Liver (tissue), 9 donors: ENCODE results near the gene TOX2. TPM values are rescaled to one million over a fixed set of nuclear protein-coding genes. Genes with fewer than 3 reads are reported as not detected.

ENCODE experiments used
- DNase-seq: peaks from one replicate; pipeline ENCODE4 v3.0.0-alpha.2; 2017; ENCODE audit warnings: low spot score
- H3K27ac ChIP-seq, 2 donors: one replicate each; pipeline ENCODE4 v1.7.0; 2013; ENCODE audit warnings: inconsistent platforms in 2 of 2, low read length in 2 of 2, control low read depth in 1 of 2, low read depth in 1 of 2, mild to moderate bottlenecking in 1 of 2
- H3K27me3 ChIP-seq, 4 donors: one replicate each; pipeline versions ENCODE4 v1.6.1 to v1.7.0; 2013; ENCODE audit warnings: low read length in 3 of 4, inconsistent platforms in 1 of 4, mild to moderate bottlenecking in 1 of 4, moderate library complexity in 1 of 4; ENCODE audit not compliant: control insufficient read depth in 4 of 4, insufficient read depth in 4 of 4
- H3K36me3 ChIP-seq, 4 donors: one replicate each; pipeline versions ENCODE4 v1.6.1 to v1.7.0; 2013; ENCODE audit warnings: low read length in 3 of 4, mild to moderate bottlenecking in 3 of 4, low read depth in 1 of 4, moderate library complexity in 1 of 4; ENCODE audit not compliant: control insufficient read depth in 4 of 4, insufficient read depth in 3 of 4
- H3K4me1 ChIP-seq, 4 donors: one replicate each; pipeline versions ENCODE4 v1.6.1 to v1.7.0; 2013; ENCODE audit warnings: low read length in 3 of 4, mild to moderate bottlenecking in 3 of 4, moderate library complexity in 1 of 4; ENCODE audit not compliant: control insufficient read depth in 4 of 4, insufficient read depth in 4 of 4
- H3K4me3 ChIP-seq, 3 donors: one replicate each; pipeline versions ENCODE4 v1.6.1 to v1.7.0; 2013; ENCODE audit warnings: low read length in 3 of 3, control low read depth in 1 of 3, low read depth in 1 of 3, mild to moderate bottlenecking in 1 of 3
- H3K9ac ChIP-seq, 2 donors: one replicate each; pipeline ENCODE4 v1.7.0; 2013; ENCODE audit warnings: low read length in 2 of 2, mild to moderate bottlenecking in 2 of 2, moderate library complexity in 2 of 2, control low read depth in 1 of 2, low read depth in 1 of 2
- H3K9me3 ChIP-seq, 4 donors: one replicate each; pipeline versions ENCODE4 v1.6.1 to v1.7.0; 2013; ENCODE audit warnings: low read length in 3 of 4; ENCODE audit not compliant: control insufficient read depth in 4 of 4
- EGR1 ChIP-seq, 2 donors: IDR thresholded peaks; 2 replicates each; pipeline ENCODE4 v1.6.1; 2016 to 2018; ENCODE audit warnings: antibody characterized with exemption in 2 of 2, low read depth in 2 of 2
- FOXA1 ChIP-seq: IDR thresholded peaks from 2 replicates; pipeline ENCODE4 v1.6.1; 2016; ENCODE audit warnings: antibody characterized with exemption
- FOXA2 ChIP-seq: IDR thresholded peaks from 2 replicates; pipeline ENCODE4 v1.6.1; 2016; ENCODE audit warnings: antibody characterized with exemption
- GABPA ChIP-seq, 2 donors: IDR thresholded peaks in 1 of 2; conservative IDR thresholded peaks in 1 of 2; 2 replicates each; pipeline ENCODE4 v1.6.1; 2016; ENCODE audit warnings: antibody characterized with exemption in 2 of 2, mild to moderate bottlenecking in 1 of 2, moderate library complexity in 1 of 2
- HNF4A ChIP-seq, 2 donors: conservative IDR thresholded peaks; 2 replicates each; pipeline ENCODE4 v1.6.1; 2016; ENCODE audit warnings: antibody characterized with exemption in 2 of 2, mild to moderate bottlenecking in 2 of 2
- HNF4G ChIP-seq: IDR thresholded peaks from 2 replicates; pipeline ENCODE4 v1.6.1; 2016; ENCODE audit warnings: antibody characterized with exemption
- JUND ChIP-seq, 2 donors: IDR thresholded peaks; 2 replicates each; pipeline ENCODE4 v1.6.1; 2016; ENCODE audit warnings: antibody characterized with exemption in 2 of 2
- NR2F2 ChIP-seq: IDR thresholded peaks from 2 replicates; pipeline ENCODE4 v1.6.1; 2016; ENCODE audit warnings: antibody characterized with exemption
- RAD21 ChIP-seq, 2 donors: IDR thresholded peaks; 2 replicates each; pipeline ENCODE4 v1.6.1; 2016; ENCODE audit warnings: antibody characterized with exemption in 2 of 2, mild to moderate bottlenecking in 2 of 2
- RXRA ChIP-seq, 2 donors: IDR thresholded peaks; 2 replicates each; pipeline ENCODE4 v1.6.1; 2017 to 2018; ENCODE audit warnings: antibody characterized with exemption in 2 of 2, mild to moderate bottlenecking in 1 of 2
- SP1 ChIP-seq: IDR thresholded peaks from 2 replicates; pipeline ENCODE4 v1.6.1; 2018; ENCODE audit warnings: antibody characterized with exemption, mild to moderate bottlenecking
- TAF1 ChIP-seq: conservative IDR thresholded peaks from 2 replicates; pipeline ENCODE4 v1.6.1; 2016; ENCODE audit warnings: antibody characterized with exemption, mild to moderate bottlenecking
- YY1 ChIP-seq: IDR thresholded peaks from 2 replicates; pipeline ENCODE4 v1.6.1; 2016; ENCODE audit warnings: antibody characterized with exemption, mild to moderate bottlenecking
- WGBS: extraction: QIAGEN DNeasy Blood & Tissue Kit; methylation state at CpG from one replicate; pipeline ENCODE4 v1.1.7; 2013; 5-methylcytosine and 5-hydroxymethylcytosine counted together
- polyA plus RNA-seq, 2 donors: library from polyadenylated mRNA; stranded (reverse) in 1 of 2; unstranded in 1 of 2; fragments of 200-250 nt in 1 of 2; fragments of >200 nt in 1 of 2; fragmentation: Nextera tagmentation in 1 of 2; extraction: Ambion mirVana in 1 of 2; gene quantifications; one replicate each; pipeline versions ENCODE4 v1.2.1 to v1.2.3, GENCODE V29; 2013 to 2015
- total RNA-seq, 2 donors: library from RNA; depleted of rRNA; stranded (reverse); fragments of >200 nt; gene quantifications; one replicate each; pipeline ENCODE4 v1.2.3, GENCODE V29; 2014
- TF ChIP-seq, protein P1 (sequence below): IDR thresholded peaks from 2 replicates; pipeline ENCODE4 v1.6.1; 2016; ENCODE audit warnings: antibody characterized with exemption
- TF ChIP-seq, protein P2 (sequence below): IDR thresholded peaks from 2 replicates; pipeline ENCODE4 v1.6.1; 2016; ENCODE audit warnings: antibody characterized with exemption
- TF ChIP-seq, protein P3 (sequence below): IDR thresholded peaks from 2 replicates; pipeline ENCODE4 v1.6.1; 2016; ENCODE audit warnings: antibody characterized with exemption, mild to moderate bottlenecking
- TF ChIP-seq, protein P4 (sequence below): fragments of 150-350 bp; IDR thresholded peaks from 2 replicates; pipeline ENCODE4 v1.5.1; 2017; ENCODE audit warnings: improper control_type of control experiment, low read depth, low read length; ENCODE audit not compliant: missing input control
- TF ChIP-seq, protein P5 (sequence below): IDR thresholded peaks from 2 replicates; pipeline ENCODE4 v1.6.1; 2016; ENCODE audit warnings: antibody characterized with exemption
- donor health status: healthy.
- donor health status: healthy.
- donor health status: healthy.
- donor health status: healthy.
- donor health status: healthy.

Gene TOX2
- total and polyA plus RNA-seq, 4 donors: 0.33 to 2.7 (median 1.4) TPM

DNA sequence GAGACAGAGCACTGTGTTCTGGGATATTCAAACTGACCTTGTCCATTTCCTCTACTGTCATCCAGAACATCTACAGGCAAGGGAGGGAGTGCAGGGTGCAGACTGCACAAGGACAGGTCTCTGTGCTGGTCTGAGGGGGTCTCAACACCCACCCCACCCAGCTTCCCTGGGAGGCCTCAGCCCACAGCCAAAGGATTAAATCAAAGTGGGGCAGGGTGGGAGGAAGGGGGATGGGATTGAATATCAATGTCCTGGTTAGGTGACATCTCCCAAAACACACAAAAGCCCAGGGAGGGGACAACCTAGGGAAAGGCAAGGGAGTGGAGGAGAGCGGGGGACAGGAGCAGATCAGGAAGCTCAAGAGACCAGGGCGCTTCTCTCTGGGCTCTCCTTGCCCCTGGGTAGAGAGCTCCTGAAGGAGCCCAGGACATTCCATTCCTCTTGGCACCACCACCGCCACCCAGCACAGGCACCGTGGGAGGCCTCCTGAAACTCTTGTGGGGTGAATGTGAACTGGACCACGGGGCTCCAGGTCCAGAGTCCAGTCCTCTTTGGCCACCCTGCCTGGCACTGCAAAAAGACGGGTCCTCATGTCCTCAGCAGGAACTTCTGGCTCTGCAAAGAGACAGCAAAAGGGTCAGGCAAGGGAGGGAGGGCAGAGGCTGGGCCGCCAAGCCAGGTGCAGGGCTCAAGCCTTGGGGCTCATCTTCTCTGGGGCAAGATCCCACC, 198.4 kb downstream of the TOX2 start:
- no peak overlapping the region for H3K9ac ChIP-seq
- DNase-seq: no peak
- no peak for TF ChIP-seq SP1
- no peak for TF ChIP-seq NR2F2
- TF ChIP-seq TAF1: no peak
- TF ChIP-seq, protein P1, sequence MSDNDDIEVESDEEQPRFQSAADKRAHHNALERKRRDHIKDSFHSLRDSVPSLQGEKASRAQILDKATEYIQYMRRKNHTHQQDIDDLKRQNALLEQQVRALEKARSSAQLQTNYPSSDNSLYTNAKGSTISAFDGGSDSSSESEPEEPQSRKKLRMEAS: no peak
- no peak for TF ChIP-seq YY1
- 69% methylated on average over 7 of the region's 7 CpGs for WGBS
- H3K27me3 ChIP-seq: peaks cover 0 to 9% (median 2%) of the 10 kb centered on the region in 4 donors
- peaks cover 0 to 2% (median 0%) of the 10 kb centered on the region in 4 donors for H3K9me3 ChIP-seq
- no peak overlapping the region for H3K27ac ChIP-seq
- H3K4me1 ChIP-seq: no peaks in the 10 kb centered on the region
- H3K36me3 ChIP-seq: no peaks in the 10 kb centered on the region
- no peak overlapping the region for H3K4me3 ChIP-seq

DNA sequence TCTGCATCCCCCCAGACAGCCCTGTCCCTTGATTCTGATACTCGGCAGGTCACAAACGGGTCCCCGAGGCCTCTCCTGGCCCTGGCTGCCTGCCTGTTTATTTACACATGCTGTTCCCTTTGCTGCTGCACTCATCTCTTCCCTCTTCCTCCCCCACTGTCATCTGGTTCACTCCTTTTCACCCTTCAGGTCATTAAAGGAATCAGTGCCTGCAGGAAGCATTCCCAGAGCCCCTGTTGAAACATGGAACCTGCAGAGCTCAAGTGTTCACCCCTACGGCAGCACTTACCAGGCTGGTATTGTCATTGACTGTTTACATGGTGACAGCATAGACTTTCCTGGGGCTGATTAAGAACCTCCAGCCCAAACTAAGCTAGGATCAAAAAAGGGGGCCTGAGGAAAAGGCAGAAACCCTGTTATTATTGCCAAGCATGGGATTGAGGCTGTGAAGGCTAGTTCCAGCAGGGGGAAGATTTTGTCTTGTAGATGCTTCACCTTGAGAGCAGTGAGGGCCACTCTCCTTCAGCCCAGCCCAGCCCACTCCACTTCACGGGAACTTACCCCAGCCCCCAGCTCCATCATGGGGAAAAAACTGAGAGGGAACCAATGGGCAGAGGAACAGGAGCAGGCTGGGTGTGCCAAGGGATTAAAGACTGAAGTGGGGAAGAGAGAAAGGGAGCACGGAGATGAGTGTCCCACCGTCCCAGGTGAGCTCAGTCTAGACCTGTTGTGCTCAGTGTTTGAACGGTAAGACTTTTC, 199.1 kb downstream of the TOX2 start:
- Histone ChIP-seq H3K4me3 (no peak overlapping the region), H3K27me3 (peaks cover 0 to 9% (median 1%) of the 10 kb centered on the region in 4 donors), H3K27ac (no peak overlapping the region), H3K4me1 (peaks cover 0 to 3% (median 0%) of the 10 kb centered on the region in 4 donors), H3K9ac (no peak overlapping the region), H3K9me3 (no peaks in the 10 kb centered on the region), H3K36me3 (no peaks in the 10 kb centered on the region)
- TF ChIP-seq, protein P2, sequence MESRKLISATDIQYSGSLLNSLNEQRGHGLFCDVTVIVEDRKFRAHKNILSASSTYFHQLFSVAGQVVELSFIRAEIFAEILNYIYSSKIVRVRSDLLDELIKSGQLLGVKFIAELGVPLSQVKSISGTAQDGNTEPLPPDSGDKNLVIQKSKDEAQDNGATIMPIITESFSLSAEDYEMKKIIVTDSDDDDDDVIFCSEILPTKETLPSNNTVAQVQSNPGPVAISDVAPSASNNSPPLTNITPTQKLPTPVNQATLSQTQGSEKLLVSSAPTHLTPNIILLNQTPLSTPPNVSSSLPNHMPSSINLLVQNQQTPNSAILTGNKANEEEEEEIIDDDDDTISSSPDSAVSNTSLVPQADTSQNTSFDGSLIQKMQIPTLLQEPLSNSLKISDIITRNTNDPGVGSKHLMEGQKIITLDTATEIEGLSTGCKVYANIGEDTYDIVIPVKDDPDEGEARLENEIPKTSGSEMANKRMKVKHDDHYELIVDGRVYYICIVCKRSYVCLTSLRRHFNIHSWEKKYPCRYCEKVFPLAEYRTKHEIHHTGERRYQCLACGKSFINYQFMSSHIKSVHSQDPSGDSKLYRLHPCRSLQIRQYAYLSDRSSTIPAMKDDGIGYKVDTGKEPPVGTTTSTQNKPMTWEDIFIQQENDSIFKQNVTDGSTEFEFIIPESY: no peak
- TF ChIP-seq GABPA (IDR thresholded peaks at IDR 0.05 in 1 of 2, conservative IDR thresholded peaks at IDR 0.05 in 1 of 2) (no peak), HNF4A (conservative IDR thresholded peaks at IDR 0.05) (no peak), YY1 (no peak), FOXA1 (no peak), NR2F2 (no peak), TAF1 (no peak), EGR1 (IDR thresholded peaks at IDR 0.05; ENCODE audit: low read depth in 2 of 2) (no peak), JUND (IDR thresholded peaks at IDR 0.05) (no peak), RXRA (IDR thresholded peaks at IDR 0.05) (no peak), SP1 (no peak), RAD21 (IDR thresholded peaks at IDR 0.05) (no peak), FOXA2 (no peak), HNF4G (no peak)
- TF ChIP-seq, protein P3, sequence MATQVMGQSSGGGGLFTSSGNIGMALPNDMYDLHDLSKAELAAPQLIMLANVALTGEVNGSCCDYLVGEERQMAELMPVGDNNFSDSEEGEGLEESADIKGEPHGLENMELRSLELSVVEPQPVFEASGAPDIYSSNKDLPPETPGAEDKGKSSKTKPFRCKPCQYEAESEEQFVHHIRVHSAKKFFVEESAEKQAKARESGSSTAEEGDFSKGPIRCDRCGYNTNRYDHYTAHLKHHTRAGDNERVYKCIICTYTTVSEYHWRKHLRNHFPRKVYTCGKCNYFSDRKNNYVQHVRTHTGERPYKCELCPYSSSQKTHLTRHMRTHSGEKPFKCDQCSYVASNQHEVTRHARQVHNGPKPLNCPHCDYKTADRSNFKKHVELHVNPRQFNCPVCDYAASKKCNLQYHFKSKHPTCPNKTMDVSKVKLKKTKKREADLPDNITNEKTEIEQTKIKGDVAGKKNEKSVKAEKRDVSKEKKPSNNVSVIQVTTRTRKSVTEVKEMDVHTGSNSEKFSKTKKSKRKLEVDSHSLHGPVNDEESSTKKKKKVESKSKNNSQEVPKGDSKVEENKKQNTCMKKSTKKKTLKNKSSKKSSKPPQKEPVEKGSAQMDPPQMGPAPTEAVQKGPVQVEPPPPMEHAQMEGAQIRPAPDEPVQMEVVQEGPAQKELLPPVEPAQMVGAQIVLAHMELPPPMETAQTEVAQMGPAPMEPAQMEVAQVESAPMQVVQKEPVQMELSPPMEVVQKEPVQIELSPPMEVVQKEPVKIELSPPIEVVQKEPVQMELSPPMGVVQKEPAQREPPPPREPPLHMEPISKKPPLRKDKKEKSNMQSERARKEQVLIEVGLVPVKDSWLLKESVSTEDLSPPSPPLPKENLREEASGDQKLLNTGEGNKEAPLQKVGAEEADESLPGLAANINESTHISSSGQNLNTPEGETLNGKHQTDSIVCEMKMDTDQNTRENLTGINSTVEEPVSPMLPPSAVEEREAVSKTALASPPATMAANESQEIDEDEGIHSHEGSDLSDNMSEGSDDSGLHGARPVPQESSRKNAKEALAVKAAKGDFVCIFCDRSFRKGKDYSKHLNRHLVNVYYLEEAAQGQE: no peak
- TF ChIP-seq, protein P4, sequence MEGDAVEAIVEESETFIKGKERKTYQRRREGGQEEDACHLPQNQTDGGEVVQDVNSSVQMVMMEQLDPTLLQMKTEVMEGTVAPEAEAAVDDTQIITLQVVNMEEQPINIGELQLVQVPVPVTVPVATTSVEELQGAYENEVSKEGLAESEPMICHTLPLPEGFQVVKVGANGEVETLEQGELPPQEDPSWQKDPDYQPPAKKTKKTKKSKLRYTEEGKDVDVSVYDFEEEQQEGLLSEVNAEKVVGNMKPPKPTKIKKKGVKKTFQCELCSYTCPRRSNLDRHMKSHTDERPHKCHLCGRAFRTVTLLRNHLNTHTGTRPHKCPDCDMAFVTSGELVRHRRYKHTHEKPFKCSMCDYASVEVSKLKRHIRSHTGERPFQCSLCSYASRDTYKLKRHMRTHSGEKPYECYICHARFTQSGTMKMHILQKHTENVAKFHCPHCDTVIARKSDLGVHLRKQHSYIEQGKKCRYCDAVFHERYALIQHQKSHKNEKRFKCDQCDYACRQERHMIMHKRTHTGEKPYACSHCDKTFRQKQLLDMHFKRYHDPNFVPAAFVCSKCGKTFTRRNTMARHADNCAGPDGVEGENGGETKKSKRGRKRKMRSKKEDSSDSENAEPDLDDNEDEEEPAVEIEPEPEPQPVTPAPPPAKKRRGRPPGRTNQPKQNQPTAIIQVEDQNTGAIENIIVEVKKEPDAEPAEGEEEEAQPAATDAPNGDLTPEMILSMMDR: no peak
- TF ChIP-seq, protein P1: no peak
- TF ChIP-seq, protein P5, sequence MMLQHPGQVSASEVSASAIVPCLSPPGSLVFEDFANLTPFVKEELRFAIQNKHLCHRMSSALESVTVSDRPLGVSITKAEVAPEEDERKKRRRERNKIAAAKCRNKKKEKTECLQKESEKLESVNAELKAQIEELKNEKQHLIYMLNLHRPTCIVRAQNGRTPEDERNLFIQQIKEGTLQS: no peak
- WGBS: 65% methylated on average over 8 of the region's 8 CpGs
- DNase-seq: no peak
